OCI-LY3 (cell line): ENCODE results near the gene STYK1.

Experiments used
- EZH2phosphoT487 ChIP-seq: fragments of 200-600 bp; shearing (Covaris generic); IDR thresholded peaks from 2 replicates; pipeline ENCODE4 v1.6.1; 2018; ENCODE audit warnings: antibody characterized with exemption, mixed run types, low read depth
- TF ChIP-seq, protein P1 (sequence below): fragments of 200-600, 300-600 bp; sonication (generic); IDR thresholded peaks from 2 replicates; pipeline ENCODE4 v1.5.1; 2014; ENCODE audit warnings: antibody characterized with exemption, low read length, low read depth

DNA sequence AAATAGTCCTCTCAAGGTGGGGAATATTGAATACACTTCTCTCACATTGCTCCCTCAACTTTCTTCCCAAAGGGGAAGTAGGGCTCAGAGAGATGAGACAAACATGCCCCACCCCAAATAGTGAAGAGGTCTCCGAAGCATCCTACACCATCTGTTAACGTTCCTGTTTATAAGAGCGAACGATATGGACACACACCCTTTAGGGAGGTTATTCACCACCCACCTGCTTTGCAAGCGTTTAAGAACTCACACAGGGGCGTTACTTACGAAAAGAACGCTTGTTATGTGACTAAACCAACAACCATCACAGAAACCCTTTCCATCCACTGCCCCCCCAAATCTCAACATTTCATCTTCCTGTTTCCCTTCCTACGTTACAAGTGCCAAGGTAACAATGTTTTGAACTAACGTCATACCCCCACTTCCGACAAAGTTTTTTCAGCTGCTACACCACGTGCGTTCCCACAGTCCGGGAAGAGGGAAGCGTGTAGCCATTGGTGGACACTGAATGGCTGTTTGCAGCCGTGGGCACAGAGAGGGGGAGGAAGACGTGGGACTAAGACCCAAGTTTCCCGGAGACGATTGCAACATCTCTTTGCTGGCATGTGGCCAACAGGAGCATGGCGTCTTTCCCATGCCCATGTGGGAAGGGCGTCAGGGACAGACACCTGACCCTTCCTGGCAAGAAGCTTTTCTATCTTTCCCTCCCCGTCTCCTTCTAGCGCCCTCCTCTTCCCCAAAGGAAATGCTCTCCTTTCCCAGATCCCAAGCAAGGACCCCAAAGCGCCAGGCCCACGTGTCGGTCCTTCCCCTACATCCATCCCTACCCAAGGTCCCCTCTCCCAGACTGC, 48.0 kb upstream of the STYK1 start:
- TF ChIP-seq, protein P1, sequence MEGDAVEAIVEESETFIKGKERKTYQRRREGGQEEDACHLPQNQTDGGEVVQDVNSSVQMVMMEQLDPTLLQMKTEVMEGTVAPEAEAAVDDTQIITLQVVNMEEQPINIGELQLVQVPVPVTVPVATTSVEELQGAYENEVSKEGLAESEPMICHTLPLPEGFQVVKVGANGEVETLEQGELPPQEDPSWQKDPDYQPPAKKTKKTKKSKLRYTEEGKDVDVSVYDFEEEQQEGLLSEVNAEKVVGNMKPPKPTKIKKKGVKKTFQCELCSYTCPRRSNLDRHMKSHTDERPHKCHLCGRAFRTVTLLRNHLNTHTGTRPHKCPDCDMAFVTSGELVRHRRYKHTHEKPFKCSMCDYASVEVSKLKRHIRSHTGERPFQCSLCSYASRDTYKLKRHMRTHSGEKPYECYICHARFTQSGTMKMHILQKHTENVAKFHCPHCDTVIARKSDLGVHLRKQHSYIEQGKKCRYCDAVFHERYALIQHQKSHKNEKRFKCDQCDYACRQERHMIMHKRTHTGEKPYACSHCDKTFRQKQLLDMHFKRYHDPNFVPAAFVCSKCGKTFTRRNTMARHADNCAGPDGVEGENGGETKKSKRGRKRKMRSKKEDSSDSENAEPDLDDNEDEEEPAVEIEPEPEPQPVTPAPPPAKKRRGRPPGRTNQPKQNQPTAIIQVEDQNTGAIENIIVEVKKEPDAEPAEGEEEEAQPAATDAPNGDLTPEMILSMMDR = no peak
- no peak for TF ChIP-seq EZH2phosphoT487
